IMR-90 (cell line): ENCODE data around the gene C17orf100. TPM values are rescaled to one million over a fixed set of nuclear protein-coding genes. Genes with fewer than 3 reads are reported as not detected.

Experiments
- ATAC-seq: fragments of 200-7000 bp; cut with Tn5 transposase; 2 replicates; pipeline ENCODE4 v1.9.1; 2020; ENCODE audit warnings: low read depth, mild to moderate bottlenecking, moderate library complexity
- BruUV-seq: library from RNA; stranded (reverse); fragments of 400-500 nt; replicated peaks from 2 replicates; lab custom pipeline; 2021; lab: Mats Ljungman, UMichigan
- CTCF ChIA-PET: fragments of 300-600 bp; formaldehyde crosslinking; extraction: SDS; loops from one replicate; lab custom pipeline; 2021; ENCODE audit warnings: antibody characterized with exemption; lab: Yijun Ruan, JAX
- POLR2A ChIA-PET: fragments of 300-600 bp; sonication (Branson Sonifier 250); formaldehyde crosslinking; loops from one replicate; lab custom pipeline; 2022; ENCODE audit warnings: antibody characterized with exemption; ENCODE audit not compliant: unreplicated experiment; lab: Charles Lee
- DNase-seq: peaks from one replicate; pipeline ENCODE4 v3.0.0; 2013
- H2AFZ ChIP-seq: replicated peaks from 2 replicates; pipeline ENCODE3; 2013; ENCODE audit warnings: low read length, mild to moderate bottlenecking; ENCODE audit not compliant: poor library complexity
- H2AK5ac ChIP-seq: 2 replicates; pipeline ENCODE4 v1.6.1; 2013; ENCODE audit warnings: low read depth, low read length, inconsistent platforms
- H2AK9ac ChIP-seq: replicated peaks from 2 replicates; pipeline ENCODE3; 2013; ENCODE audit warnings: mild to moderate bottlenecking, low read depth, low read length, moderate library complexity; ENCODE audit not compliant: poor library complexity
- H2BK120ac ChIP-seq: 2 replicates; pipeline ENCODE4 v1.6.1; 2013; ENCODE audit warnings: low read depth, low read length, inconsistent platforms
- H2BK15ac ChIP-seq: 3 replicates; pipeline ENCODE4 v1.6.1; 2013; ENCODE audit warnings: low read depth, low read length, inconsistent platforms
- H2BK20ac ChIP-seq: 2 replicates; pipeline ENCODE4 v1.6.1; 2013; ENCODE audit warnings: low read depth, mild to moderate bottlenecking, inconsistent platforms, low read length, moderate library complexity
- H2BK5ac ChIP-seq: 2 replicates; pipeline ENCODE4 v1.6.1; 2013; ENCODE audit warnings: mild to moderate bottlenecking, low read depth, low read length, inconsistent platforms; ENCODE audit not compliant: poor library complexity, severe bottlenecking
- H3K14ac ChIP-seq: replicated peaks from 2 replicates; pipeline ENCODE4 v1.6.1; 2013; ENCODE audit warnings: low read depth, low read length, inconsistent platforms
- H3K18ac ChIP-seq: 2 replicates; pipeline ENCODE4 v1.6.1; 2013; ENCODE audit warnings: low read depth, low read length, control low read depth
- H3K23ac ChIP-seq: 2 replicates; pipeline ENCODE4 v1.6.1; 2013; ENCODE audit warnings: low read depth, low read length, inconsistent platforms
- H3K27ac ChIP-seq: 2 replicates; pipeline ENCODE4 v1.5.1; 2013; ENCODE audit warnings: mild to moderate bottlenecking, control low read depth, low read length; ENCODE audit not compliant: insufficient read depth
- H3K27me3 ChIP-seq: 2 replicates; pipeline ENCODE4 v1.6.1; 2013; ENCODE audit warnings: low read length; ENCODE audit not compliant: control insufficient read depth, insufficient read depth
- H3K36me3 ChIP-seq: 2 replicates; pipeline ENCODE4 v1.6.1; 2013; ENCODE audit warnings: low read length, mixed read lengths; ENCODE audit not compliant: control insufficient read depth, insufficient read depth
- H3K4ac ChIP-seq: 2 replicates; pipeline ENCODE4 v1.6.1; 2013; ENCODE audit warnings: low read depth, low read length, inconsistent platforms
- H3K4me1 ChIP-seq: 2 replicates; pipeline ENCODE4 v1.6.1; 2013; ENCODE audit warnings: low read length, mixed read lengths; ENCODE audit not compliant: control insufficient read depth, insufficient read depth
- H3K4me2 ChIP-seq: 2 replicates; pipeline ENCODE4 v1.6.1; 2013; ENCODE audit warnings: low read depth, mild to moderate bottlenecking, control low read depth, low read length, moderate library complexity
- H3K4me3 ChIP-seq: 2 replicates; pipeline ENCODE4 v1.5.1; 2013; ENCODE audit warnings: low read depth, mild to moderate bottlenecking, control low read depth, low read length, moderate library complexity; ENCODE audit not compliant: insufficient read depth
- H3K56ac ChIP-seq: 2 replicates; pipeline ENCODE4 v1.6.1; 2013; ENCODE audit warnings: low read length, inconsistent platforms; ENCODE audit not compliant: insufficient read depth; ENCODE audit errors: extremely low read depth
- H3K79me1 ChIP-seq, 2 experiments: 2 replicates each; pipeline ENCODE4 v1.6.1; 2013; ENCODE audit warnings: low read length in 2 of 2, inconsistent platforms in 1 of 2, low read depth in 1 of 2
- H3K9ac ChIP-seq: 2 replicates; pipeline ENCODE4 v1.6.1; 2013; ENCODE audit warnings: low read depth, low read length, control low read depth
- H3K9me1 ChIP-seq: 2 replicates; pipeline ENCODE4 v1.6.1; 2013; ENCODE audit warnings: low read length, inconsistent platforms; ENCODE audit not compliant: insufficient read depth
- H3K9me3 ChIP-seq: 2 replicates; pipeline ENCODE4 v1.6.1; 2013; ENCODE audit warnings: low read length; ENCODE audit not compliant: control insufficient read depth, insufficient read depth
- H4K20me1 ChIP-seq: 2 replicates; pipeline ENCODE4 v1.6.1; 2013; ENCODE audit warnings: low read length, inconsistent platforms; ENCODE audit not compliant: insufficient read depth
- H4K5ac ChIP-seq: 2 replicates; pipeline ENCODE4 v1.6.1; 2013; ENCODE audit warnings: mild to moderate bottlenecking, low read depth, low read length, control low read depth
- H4K8ac ChIP-seq, 2 experiments: 2 replicates each; pipeline ENCODE4 v1.6.1; 2013; ENCODE audit warnings: low read depth in 2 of 2, low read length in 2 of 2, control low read depth in 1 of 2, inconsistent platforms in 1 of 2
- H4K91ac ChIP-seq: 2 replicates; pipeline ENCODE4 v1.6.1; 2013; ENCODE audit warnings: low read depth, low read length, inconsistent platforms; ENCODE audit not compliant: insufficient read depth
- ELK1 ChIP-seq: fragments of 150-350 bp; IDR thresholded peaks from 2 replicates; pipeline ENCODE4 v1.6.1; 2016; ENCODE audit warnings: low read depth, mild to moderate bottlenecking, low read length, moderate library complexity, borderline replicate concordance
- MAZ ChIP-seq: IDR thresholded peaks from 2 replicates; pipeline ENCODE4 v1.6.1; 2012; ENCODE audit warnings: low read depth, mild to moderate bottlenecking, low read length, improper control_type of control experiment, moderate library complexity, borderline replicate concordance
- WGBS, 2 experiments: methylation state at CpG; one replicate each; pipeline versions ENCODE4 v1.1.5 to v1.1.7; 2013; ENCODE audit warnings: missing lambda C conversion rate in 2 of 2; ENCODE audit not compliant: insufficient read length in 1 of 2; ENCODE audit errors: extremely low coverage in 2 of 2; 5-methylcytosine and 5-hydroxymethylcytosine counted together
- dilution Hi-C: fragments of 300-500 bp; cut with HindIII; formaldehyde crosslinking; loops from one replicate; pipeline ENCODE4 v1.14.3; 2018; ENCODE audit warnings: low sequenced_read_pairs; ENCODE audit not compliant: unreplicated experiment
- in situ Hi-C: fragments of 300-500 bp; cut with MboI; formaldehyde crosslinking; loops from 3 replicates; pipeline ENCODE4 v1.14.3; 2019; ENCODE audit warnings: low sequenced_read_pairs, inconsistent platforms, mixed read lengths
- intact Hi-C: fragments of 100-400 bp; cut with micrococcal nuclease; formaldehyde crosslinking; loops from 2 replicates; pipeline ENCODE4 v1.10.0; 2022
- polyA plus RNA-seq, 3 experiments: library from polyadenylated mRNA; depleted of rRNA; stranded (reverse); fragments of >200 nt; gene quantifications; 2 replicates each; pipeline ENCODE4 v1.2.3, GENCODE V29; 2012; ENCODE audit warnings: low replicate concordance in 1 of 3
- total RNA-seq: library from RNA; depleted of rRNA; stranded (reverse); fragments of >200 nt; gene quantifications from 2 replicates; pipeline ENCODE4 v1.2.3, GENCODE V29; 2012

The C17orf100 gene
- total and polyA plus RNA-seq, 2 of the 4 experiments (the other 2 are of a cell fraction) = 0.18 to 1.8 TPM

- DNase-seq (no peak), ATAC-seq (no peak)
- BruUV-seq = no TSS peak
- in situ Hi-C loops = no loop called here
- Histone ChIP-seq H2BK120ac (no peak overlapping the region), H3K4me3 (no peak overlapping the region), H2BK15ac (no peak overlapping the region), H2AK9ac (no peak overlapping the region), H4K20me1 (no peaks in the 10 kb centered on the region), H3K56ac (no peak overlapping the region), H3K9me3 (no peaks in the 10 kb centered on the region), H3K27ac (no peak overlapping the region), H3K14ac (no peak overlapping the region), H4K91ac (no peak overlapping the region), H3K4me1 (no peaks in the 10 kb centered on the region), H3K36me3 (no peaks in the 10 kb centered on the region), H2AFZ (no peak overlapping the region), H3K27me3 (peaks cover 7% of the 10 kb centered on the region; the same call in 1 of the 2 replicates), H4K5ac (no peak overlapping the region), H3K9me1 (no peaks in the 10 kb centered on the region), H3K18ac (no peak overlapping the region), H3K23ac (no peak overlapping the region), H4K8ac (no peak overlapping the region), H3K4ac (no peak overlapping the region), H3K79me1 (no peaks in the 10 kb centered on the region), H2AK5ac (no peak overlapping the region), H3K4me2 (no peak overlapping the region), H3K9ac (no peak overlapping the region), H2BK5ac (no peak overlapping the region), H2BK20ac (no peak overlapping the region)
- TF ChIP-seq ELK1 = no peak
- TF ChIP-seq MAZ = no peak
- WGBS, 2 experiments = 41% methylated on average over 12 of the region's 16 CpGs; no CpG with 5 or more reads in 1 of the 2 experiments
- POLR2A ChIA-PET = no interaction called here
- CTCF ChIA-PET = interaction anchor here (0.6 kb wide), 1 partner anchor 141 kb away, joined by 3 read pairs; no protein-coding TSS in a partner anchor
- intact Hi-C loops = no loop called here
- dilution Hi-C loops = no loop called here
Observed at GRCh38 chr17:6699997-6700947, 48.7 kb downstream of the C17orf100 start.
